Testis (tissue), 2 donors: ENCODE measurements around the gene PLCL2.

Experiments
- CTCF ChIP-seq, 3 experiments: fragments of 450-650 bp in 2 of 3; fragments of 200-600 bp in 1 of 3; sonication (generic) in 1 of 3; IDR thresholded peaks; one replicate each; pipeline ENCODE4 v1.5.1; 2016 to 2019; ENCODE audit warnings: antibody characterized with exemption in 3 of 3, mild to moderate bottlenecking in 2 of 3, moderate library complexity in 1 of 3
- POLR2A ChIP-seq: fragments of 450-650 bp; IDR thresholded peaks from one replicate; pipeline ENCODE4 v1.6.1; 2017; ENCODE audit warnings: antibody characterized with exemption, mild to moderate bottlenecking, moderate library complexity

GRCh38 chr3:16906682-16907081, 21.9 kb downstream of the PLCL2 start:
- no peak for TF ChIP-seq CTCF (IDR thresholded peaks at IDR 0.05)
- TF ChIP-seq POLR2A: no peak
